PFSK-1 (cell line): ENCODE data around the gene KLHDC7A.

Source experiments
- POLR2AphosphoS5 ChIP-seq: IDR thresholded peaks from 2 replicates; pipeline ENCODE4 v1.6.1; 2012; ENCODE audit warnings: low read depth, mild to moderate bottlenecking, control low read depth, low read length, moderate library complexity
- TF ChIP-seq, protein P1 (sequence below), 2 experiments: IDR thresholded peaks; 2 replicates each; pipeline versions ENCODE4 v1.6.1 to v1.8.0; 2011 to 2012; ENCODE audit warnings: low read depth in 2 of 2, low read length in 2 of 2, control low read depth in 1 of 2, inconsistent platforms in 1 of 2, mild to moderate bottlenecking in 1 of 2, moderate library complexity in 1 of 2; ENCODE audit not compliant: insufficient read depth in 1 of 2

DNA sequence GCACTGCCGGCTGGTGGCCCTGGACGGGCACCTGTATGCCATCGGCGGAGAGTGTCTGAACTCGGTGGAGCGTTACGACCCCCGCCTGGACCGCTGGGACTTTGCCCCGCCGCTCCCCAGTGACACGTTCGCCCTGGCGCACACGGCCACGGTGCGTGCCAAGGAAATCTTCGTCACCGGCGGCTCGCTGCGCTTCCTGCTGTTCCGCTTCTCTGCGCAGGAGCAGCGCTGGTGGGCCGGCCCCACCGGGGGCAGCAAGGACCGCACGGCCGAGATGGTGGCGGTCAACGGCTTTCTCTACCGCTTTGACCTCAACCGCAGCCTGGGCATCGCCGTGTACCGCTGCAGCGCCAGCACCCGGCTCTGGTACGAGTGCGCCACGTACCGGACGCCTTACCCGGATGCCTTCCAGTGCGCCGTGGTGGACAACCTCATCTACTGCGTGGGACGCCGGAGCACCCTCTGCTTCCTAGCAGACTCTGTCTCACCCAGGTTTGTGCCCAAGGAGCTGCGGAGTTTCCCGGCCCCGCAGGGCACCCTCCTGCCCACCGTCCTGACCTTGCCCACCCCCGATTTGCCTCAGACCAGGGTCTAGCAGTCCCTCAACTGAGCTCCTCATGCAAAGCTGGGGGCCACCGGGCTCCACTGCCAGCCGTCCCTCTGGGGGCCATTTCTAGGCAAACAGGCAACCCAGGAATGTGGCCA is 2.1 kb downstream of the KLHDC7A start:
- TF ChIP-seq, protein P1, sequence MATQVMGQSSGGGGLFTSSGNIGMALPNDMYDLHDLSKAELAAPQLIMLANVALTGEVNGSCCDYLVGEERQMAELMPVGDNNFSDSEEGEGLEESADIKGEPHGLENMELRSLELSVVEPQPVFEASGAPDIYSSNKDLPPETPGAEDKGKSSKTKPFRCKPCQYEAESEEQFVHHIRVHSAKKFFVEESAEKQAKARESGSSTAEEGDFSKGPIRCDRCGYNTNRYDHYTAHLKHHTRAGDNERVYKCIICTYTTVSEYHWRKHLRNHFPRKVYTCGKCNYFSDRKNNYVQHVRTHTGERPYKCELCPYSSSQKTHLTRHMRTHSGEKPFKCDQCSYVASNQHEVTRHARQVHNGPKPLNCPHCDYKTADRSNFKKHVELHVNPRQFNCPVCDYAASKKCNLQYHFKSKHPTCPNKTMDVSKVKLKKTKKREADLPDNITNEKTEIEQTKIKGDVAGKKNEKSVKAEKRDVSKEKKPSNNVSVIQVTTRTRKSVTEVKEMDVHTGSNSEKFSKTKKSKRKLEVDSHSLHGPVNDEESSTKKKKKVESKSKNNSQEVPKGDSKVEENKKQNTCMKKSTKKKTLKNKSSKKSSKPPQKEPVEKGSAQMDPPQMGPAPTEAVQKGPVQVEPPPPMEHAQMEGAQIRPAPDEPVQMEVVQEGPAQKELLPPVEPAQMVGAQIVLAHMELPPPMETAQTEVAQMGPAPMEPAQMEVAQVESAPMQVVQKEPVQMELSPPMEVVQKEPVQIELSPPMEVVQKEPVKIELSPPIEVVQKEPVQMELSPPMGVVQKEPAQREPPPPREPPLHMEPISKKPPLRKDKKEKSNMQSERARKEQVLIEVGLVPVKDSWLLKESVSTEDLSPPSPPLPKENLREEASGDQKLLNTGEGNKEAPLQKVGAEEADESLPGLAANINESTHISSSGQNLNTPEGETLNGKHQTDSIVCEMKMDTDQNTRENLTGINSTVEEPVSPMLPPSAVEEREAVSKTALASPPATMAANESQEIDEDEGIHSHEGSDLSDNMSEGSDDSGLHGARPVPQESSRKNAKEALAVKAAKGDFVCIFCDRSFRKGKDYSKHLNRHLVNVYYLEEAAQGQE (IDR thresholded peaks at IDR 0.05; ENCODE audit: insufficient read depth in 1 of 2, low read depth in 2 of 2, low read length in 2 of 2), result no peak
- TF ChIP-seq POLR2AphosphoS5, result no peak
